OCI-LY7 (cell line): Measurements from ENCODE around the gene FAM117A.

ENCODE experiments used
- CTCF ChIP-seq: fragments of 200-600 bp; sonication (generic); conservative IDR thresholded peaks from 2 replicates; pipeline ENCODE4 v1.5.1; 2014; ENCODE audit warnings: mild to moderate bottlenecking, antibody characterized with exemption, low read length, moderate library complexity, mixed read lengths
- EZH2phosphoT487 ChIP-seq: fragments of 200-600 bp; sonication (generic); IDR thresholded peaks from 2 replicates; pipeline ENCODE4 v1.6.1; 2018; ENCODE audit warnings: low read depth, borderline replicate concordance, mild to moderate bottlenecking, mixed run types, antibody characterized with exemption, low read length, moderate library complexity, mixed read lengths

GRCh38 chr17:49698005-49698404 lies 65.9 kb downstream of the FAM117A start:
- TF ChIP-seq CTCF (no peak), EZH2phosphoT487 (no peak)
